Heart right ventricle (tissue), 16 donors: ENCODE measurements around the gene KCNJ3. TPM values are rescaled to one million over a fixed set of nuclear protein-coding genes. Genes with fewer than 3 reads are reported as not detected.

ENCODE experiments used
- ATAC-seq, 8 donors: fragments of 200-7000 bp; cut with Tn5 transposase; one replicate each; pipeline ENCODE4 v1.9.1; 2020; ENCODE audit warnings: mild to moderate bottlenecking in 8 of 8, moderate library complexity in 8 of 8, moderate number of reproducible peaks in 1 of 8
- DNase-seq, 2 donors: peaks; one replicate each; pipeline ENCODE4 v3.0.0-alpha.2; 2020
- H3K27ac ChIP-seq, 10 donors: fragments of 200-600 bp; sonication (generic) in 2 of 10; one replicate each; pipeline versions ENCODE4 v1.5.0 to v1.8.0; 2020 to 2022; ENCODE audit warnings: mild to moderate bottlenecking in 3 of 10
- H3K27me3 ChIP-seq, 7 donors: fragments of 200-600 bp; one replicate each; pipeline ENCODE4 v1.8.0; 2021 to 2022; ENCODE audit warnings: mild to moderate bottlenecking in 2 of 7
- H3K36me3 ChIP-seq, 9 donors: fragments of 200-600 bp; sonication (generic) in 1 of 9; one replicate each; pipeline versions ENCODE4 v1.5.0 to v1.8.0; 2020 to 2022; ENCODE audit warnings: mild to moderate bottlenecking in 2 of 9
- H3K4me1 ChIP-seq, 9 donors: fragments of 200-600 bp; sonication (generic) in 1 of 9; one replicate each; pipeline versions ENCODE4 v1.5.0 to v1.8.0; 2020 to 2022; ENCODE audit warnings: mild to moderate bottlenecking in 4 of 9
- H3K4me3 ChIP-seq, 10 donors: fragments of 200-600 bp; sonication (generic) in 2 of 10; one replicate each; pipeline versions ENCODE4 v1.5.0 to v1.8.0; 2020 to 2022; ENCODE audit warnings: mild to moderate bottlenecking in 7 of 10, moderate library complexity in 2 of 10
- H3K9me3 ChIP-seq, 11 donors: fragments of 200-600 bp in 10 of 11; sonication (generic) in 2 of 11; one replicate each; pipeline versions ENCODE4 v1.5.0 to v1.8.0; 2013 to 2022; ENCODE audit warnings: mild to moderate bottlenecking in 2 of 11, control low read depth in 1 of 11, moderate library complexity in 1 of 11
- WGBS, 2 donors: extraction: QIAGEN DNeasy Blood & Tissue Kit; methylation state at CpG; one replicate each; pipeline ENCODE4 v1.1.7; 2013; ENCODE audit warnings: inconsistent platforms in 1 of 2; 5-methylcytosine and 5-hydroxymethylcytosine counted together
- intact Hi-C, 10 donors: fragments of 100-400 bp; cut with DNase I; formaldehyde crosslinking; loops; one replicate each; pipeline versions ENCODE4 v1.11.1 to v1.14.2; 2022
- polyA plus RNA-seq, 2 donors: library from polyadenylated mRNA; stranded (reverse); fragments of 200-250 nt; gene quantifications; one replicate each; pipeline ENCODE4 v1.2.3, GENCODE V29; 2013
- total RNA-seq, 10 donors: library from RNA; stranded (reverse); fragmentation: NEBNext Ultra II Directional in 3 of 10; extraction: Animal tissue kit (Norgen Biotek cat#: 25700) in 3 of 10; gene quantifications; one replicate each; pipeline versions ENCODE4 v1.2.1 to v1.2.4, GENCODE V29; 2021 to 2023
- TF ChIP-seq, protein P1 (sequence below), 9 donors: fragments of 200-600 bp; sonication (generic) in 2 of 9; IDR thresholded peaks; one replicate each; pipeline versions ENCODE4 v1.5.0 to v1.8.0; 2021 to 2022; ENCODE audit warnings: antibody characterized with exemption in 9 of 9, mild to moderate bottlenecking in 5 of 9, moderate library complexity in 1 of 9
- donor health status: Arrhythmogenic right ventricular cardiomyopathy.
- donor health status: ischemic (EF 13 %, LVEDD 7.1; RV severe dilation, severe dysfunction).
- donor health status: healthy with polysubstance abuse.
- donor health status: DM: no; HTN: yes; CAD: no.
- donor health status: DM: no; HTN: no; CAD: no.
- donor health status: ischemic (EF 25% LVEDD 6.9; RV normal size, moderate dysfunction).
- donor health status: ischemic (EF 25% LVEDD 5.7; RV mildly dilated, moderate dysfunction).
- donor health status: healthy.
- donor health status: DM: yes; HTN: yes; CAD: no.
- donor health status: Ischemic cardiomyopathy.
- donor health status: ischemic (EF 35%, LVEDD 5.7; RV mildly dilated, moderate dysfunction).
- donor health status: nonischemic (EF 11% LVEDD 7.7; RV severe dilation, severe dysfunction).
- donor health status: DM: yes; HTN: yes; CAD: no.
- donor health status: PGD.
- donor health status: ischemic (EF 29% LVEDD 5.4; RV normal size, mild dysfunction).
- donor health status: nonischemic (EF 23%, LVEDD 6.1; RV moderate dilation, normal function).

KCNJ3 gene
- total and polyA plus RNA-seq, 12 donors = 0.01 to 4.7 (median 1.5) TPM

DNA sequence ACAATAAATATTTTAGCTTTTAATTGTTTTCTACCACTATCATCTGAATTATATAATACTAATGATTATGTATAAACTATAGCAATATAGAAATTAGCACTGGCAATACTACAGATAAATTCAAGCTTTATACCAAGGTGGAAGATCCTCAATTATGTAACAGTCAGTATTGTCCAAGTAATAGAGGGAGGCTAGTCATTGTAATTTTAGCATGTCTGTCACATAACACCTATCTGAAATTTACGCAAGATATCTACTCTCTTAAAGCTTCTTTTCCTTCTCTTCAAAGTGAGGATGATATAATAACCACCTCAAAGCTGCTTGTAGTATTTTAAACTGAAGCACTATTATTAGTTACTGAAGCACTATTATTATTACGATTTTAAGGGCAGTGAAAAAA is 12.2 kb downstream of the KCNJ3 start:
- ATAC-seq (no peak), DNase-seq (no peak)
- H3K27me3 ChIP-seq = no peaks in the 10 kb centered on the region
- TF ChIP-seq, protein P1, sequence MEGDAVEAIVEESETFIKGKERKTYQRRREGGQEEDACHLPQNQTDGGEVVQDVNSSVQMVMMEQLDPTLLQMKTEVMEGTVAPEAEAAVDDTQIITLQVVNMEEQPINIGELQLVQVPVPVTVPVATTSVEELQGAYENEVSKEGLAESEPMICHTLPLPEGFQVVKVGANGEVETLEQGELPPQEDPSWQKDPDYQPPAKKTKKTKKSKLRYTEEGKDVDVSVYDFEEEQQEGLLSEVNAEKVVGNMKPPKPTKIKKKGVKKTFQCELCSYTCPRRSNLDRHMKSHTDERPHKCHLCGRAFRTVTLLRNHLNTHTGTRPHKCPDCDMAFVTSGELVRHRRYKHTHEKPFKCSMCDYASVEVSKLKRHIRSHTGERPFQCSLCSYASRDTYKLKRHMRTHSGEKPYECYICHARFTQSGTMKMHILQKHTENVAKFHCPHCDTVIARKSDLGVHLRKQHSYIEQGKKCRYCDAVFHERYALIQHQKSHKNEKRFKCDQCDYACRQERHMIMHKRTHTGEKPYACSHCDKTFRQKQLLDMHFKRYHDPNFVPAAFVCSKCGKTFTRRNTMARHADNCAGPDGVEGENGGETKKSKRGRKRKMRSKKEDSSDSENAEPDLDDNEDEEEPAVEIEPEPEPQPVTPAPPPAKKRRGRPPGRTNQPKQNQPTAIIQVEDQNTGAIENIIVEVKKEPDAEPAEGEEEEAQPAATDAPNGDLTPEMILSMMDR (IDR thresholded peaks at IDR 0.05) = no peak
- H3K9me3 ChIP-seq = no peaks in the 10 kb centered on the region
- 88 to 90% methylated on average over 2 of the region's 2 CpGs for WGBS, 2 donors
- H3K27ac ChIP-seq = no peak overlapping the region
- intact Hi-C loops = no loop called here
- no peaks in the 10 kb centered on the region for H3K4me1 ChIP-seq
- no peaks in the 10 kb centered on the region for H3K36me3 ChIP-seq
- H3K4me3 ChIP-seq = no peak overlapping the region

DNA sequence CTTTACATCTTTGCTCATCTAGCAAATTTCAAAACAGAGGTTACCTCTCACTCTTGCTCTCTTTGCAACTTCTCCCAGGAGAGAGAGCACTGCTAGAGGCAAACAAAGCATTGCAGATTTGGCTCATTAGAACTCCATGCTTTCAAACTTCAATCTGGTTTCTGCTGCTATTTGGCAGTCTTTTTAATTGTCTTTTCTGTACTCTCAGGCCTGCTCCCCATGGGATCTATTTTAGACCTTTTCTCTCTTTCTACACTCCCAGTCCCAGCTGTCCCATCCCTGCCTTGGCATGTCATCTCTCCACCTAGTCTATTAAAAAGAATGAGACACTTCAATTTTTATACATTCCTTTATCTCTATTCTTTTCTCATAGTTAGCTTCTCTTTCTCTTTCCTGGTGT is 15.2 kb downstream of the KCNJ3 start:
- ATAC-seq = no peak
- Histone ChIP-seq H3K4me1 (no peaks in the 10 kb centered on the region), H3K4me3 (no peak overlapping the region), H3K9me3 (no peaks in the 10 kb centered on the region), H3K27me3 (no peaks in the 10 kb centered on the region), H3K27ac (no peak overlapping the region), H3K36me3 (no peaks in the 10 kb centered on the region)
- intact Hi-C loops = no loop called here
- TF ChIP-seq, protein P1 (IDR thresholded peaks at IDR 0.05) = no peak
- DNase-seq = no peak

DNA sequence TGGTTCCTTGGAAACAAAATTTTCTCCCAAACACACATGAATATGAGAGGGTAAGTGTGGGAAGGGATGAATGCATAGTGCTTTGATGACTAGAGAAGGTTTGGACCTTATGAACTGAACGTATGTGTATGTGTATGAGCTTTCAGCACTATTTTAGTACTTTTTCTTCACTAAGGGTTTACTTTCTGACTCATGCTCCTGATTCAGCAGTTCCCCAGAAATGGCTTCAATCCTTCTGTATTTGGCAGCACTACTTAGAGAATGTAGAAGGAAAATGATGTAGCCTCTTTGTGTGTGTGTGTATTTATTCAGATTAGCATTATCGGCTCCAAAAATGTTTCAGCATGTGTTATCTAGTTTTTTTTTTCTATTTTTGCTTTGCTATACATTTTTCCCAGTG is 22.2 kb downstream of the KCNJ3 start:
- H3K36me3 ChIP-seq = no peaks in the 10 kb centered on the region
- intact Hi-C loops = no loop called here
- H3K4me1 ChIP-seq = no peaks in the 10 kb centered on the region
- H3K4me3 ChIP-seq = no peak overlapping the region
- DNase-seq (no peak), ATAC-seq (no peak)
- no peaks in the 10 kb centered on the region for H3K27me3 ChIP-seq
- TF ChIP-seq, protein P1 (IDR thresholded peaks at IDR 0.05) = no peak
- 64 to 68% methylated on average over 2 of the region's 2 CpGs for WGBS, 2 donors
- H3K27ac ChIP-seq = no peak overlapping the region
- no peaks in the 10 kb centered on the region for H3K9me3 ChIP-seq

DNA sequence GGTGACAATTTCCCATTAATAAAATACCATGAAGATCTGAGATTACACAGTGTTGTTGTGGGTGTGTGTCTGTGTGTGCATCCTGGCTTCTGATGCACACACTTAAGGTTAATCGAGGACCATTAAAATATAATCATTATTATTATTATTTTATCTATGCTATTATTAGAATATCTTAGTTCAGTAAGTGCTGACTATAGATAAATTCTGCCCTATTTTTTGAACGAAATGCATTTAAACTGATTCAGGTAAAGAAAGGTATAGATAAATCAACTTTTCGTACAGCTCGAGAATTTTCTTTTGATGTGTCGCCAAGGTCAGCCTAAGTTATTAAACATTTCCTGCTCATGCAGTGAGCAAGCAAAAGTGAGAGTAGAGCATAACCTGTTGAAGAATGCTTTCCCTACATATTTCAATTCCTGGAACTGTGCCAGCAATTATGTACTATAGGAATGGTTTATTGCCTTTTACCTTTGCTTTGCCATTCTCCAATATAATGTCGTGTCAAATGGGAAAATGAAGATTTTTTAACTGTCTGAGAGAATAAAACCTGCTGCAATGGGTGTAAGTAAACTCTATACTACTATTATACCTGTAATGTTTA is 25.8 kb downstream of the KCNJ3 start:
- WGBS, 2 donors = 74 to 78% methylated on average over 6 of the region's 6 CpGs
- no peak for DNase-seq
- no peaks in the 10 kb centered on the region for H3K36me3 ChIP-seq
- H3K4me3 ChIP-seq = no peak overlapping the region
- TF ChIP-seq, protein P1 (IDR thresholded peaks at IDR 0.05) = no peak
- intact Hi-C loops = no loop called here
- no peaks in the 10 kb centered on the region for H3K27me3 ChIP-seq
- no peak overlapping the region for H3K27ac ChIP-seq
- H3K9me3 ChIP-seq = no peaks in the 10 kb centered on the region
- ATAC-seq = no peak
- no peaks in the 10 kb centered on the region for H3K4me1 ChIP-seq
